ENCODE results near the gene CCNC. TPM values are rescaled to one million over a fixed set of nuclear protein-coding genes. Genes with fewer than 3 reads are reported as not detected.

The CCNC gene
- total and polyA plus RNA-seq, 8 donors, result 24.5 to 49.3 (median 34.1) TPM

DNA sequence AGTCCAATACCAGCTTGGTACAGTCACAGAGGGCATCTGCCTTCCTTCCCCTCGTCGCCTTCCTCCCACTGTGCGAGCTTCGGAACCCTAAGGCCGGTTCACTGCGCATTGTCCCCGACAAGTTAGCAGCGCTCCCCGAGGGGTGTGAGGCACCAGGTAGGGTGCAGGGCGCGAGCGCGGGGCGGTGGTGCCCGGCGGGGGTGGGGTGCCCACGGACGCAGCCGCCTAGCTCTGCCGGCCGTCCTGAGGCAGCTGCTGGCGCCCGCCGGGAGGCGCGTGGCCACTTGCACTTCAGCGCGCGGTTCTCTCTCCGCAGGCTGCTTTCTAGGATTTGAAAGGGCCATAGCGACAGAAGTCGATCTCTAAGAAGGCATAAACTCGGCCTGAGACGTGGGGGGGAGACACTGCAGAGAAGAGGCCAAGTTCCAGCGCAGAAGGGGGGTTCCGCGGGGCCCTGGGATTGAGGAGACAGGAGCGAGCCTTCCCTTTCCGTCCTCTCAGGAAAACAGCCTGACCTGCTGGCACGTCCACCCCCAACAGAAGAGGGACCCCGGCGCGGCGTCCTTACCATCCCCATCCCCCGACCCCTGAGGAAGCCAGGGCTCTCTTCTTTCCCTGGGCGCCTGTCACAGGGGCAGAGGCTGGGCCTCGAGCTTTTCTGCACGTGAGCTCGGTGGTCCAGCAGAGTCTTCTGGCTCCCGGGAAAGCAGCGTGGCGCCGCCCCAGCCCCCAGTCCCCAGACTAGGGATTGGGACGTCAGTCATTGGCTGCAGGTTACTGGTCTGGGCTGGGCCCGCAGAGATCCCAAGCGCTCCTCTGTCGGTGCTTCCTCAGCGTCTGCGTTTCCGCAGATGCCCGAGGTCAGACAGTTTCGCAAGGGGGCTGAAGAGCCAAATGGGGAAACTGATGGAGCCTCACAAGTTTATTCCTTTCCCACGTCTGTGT is 22.5 kb upstream of the CCNC start:
- WGBS, 2 donors, result 5 to 8% methylated on average over 63 of the region's 63 CpGs
- peak overlapping the region in 1 of 4 donors; percentile 22 for H3K4me3 ChIP-seq
- TF ChIP-seq, protein P1, sequence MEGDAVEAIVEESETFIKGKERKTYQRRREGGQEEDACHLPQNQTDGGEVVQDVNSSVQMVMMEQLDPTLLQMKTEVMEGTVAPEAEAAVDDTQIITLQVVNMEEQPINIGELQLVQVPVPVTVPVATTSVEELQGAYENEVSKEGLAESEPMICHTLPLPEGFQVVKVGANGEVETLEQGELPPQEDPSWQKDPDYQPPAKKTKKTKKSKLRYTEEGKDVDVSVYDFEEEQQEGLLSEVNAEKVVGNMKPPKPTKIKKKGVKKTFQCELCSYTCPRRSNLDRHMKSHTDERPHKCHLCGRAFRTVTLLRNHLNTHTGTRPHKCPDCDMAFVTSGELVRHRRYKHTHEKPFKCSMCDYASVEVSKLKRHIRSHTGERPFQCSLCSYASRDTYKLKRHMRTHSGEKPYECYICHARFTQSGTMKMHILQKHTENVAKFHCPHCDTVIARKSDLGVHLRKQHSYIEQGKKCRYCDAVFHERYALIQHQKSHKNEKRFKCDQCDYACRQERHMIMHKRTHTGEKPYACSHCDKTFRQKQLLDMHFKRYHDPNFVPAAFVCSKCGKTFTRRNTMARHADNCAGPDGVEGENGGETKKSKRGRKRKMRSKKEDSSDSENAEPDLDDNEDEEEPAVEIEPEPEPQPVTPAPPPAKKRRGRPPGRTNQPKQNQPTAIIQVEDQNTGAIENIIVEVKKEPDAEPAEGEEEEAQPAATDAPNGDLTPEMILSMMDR (IDR thresholded peaks at IDR 0.05), result no peak
- FAIRE-seq (no peak), DNase-seq (peak in 1 of 6 donors; percentile 64), ATAC-seq (peak in 1 of 4 donors; percentile 26)
- no peak overlapping the region for H3K27ac ChIP-seq
- H3K27me3 ChIP-seq, result peaks cover 4 to 54% (median 8%) of the 10 kb centered on the region in 4 donors
- no peaks in the 10 kb centered on the region for H3K36me3 ChIP-seq
- intact Hi-C loops (cut with DNase I), result no loop called here
- peaks cover 0 to 7% (median 7%) of the 10 kb centered on the region in 3 donors for H3K4me1 ChIP-seq
- H3K9me3 ChIP-seq, result no peaks in the 10 kb centered on the region

DNA sequence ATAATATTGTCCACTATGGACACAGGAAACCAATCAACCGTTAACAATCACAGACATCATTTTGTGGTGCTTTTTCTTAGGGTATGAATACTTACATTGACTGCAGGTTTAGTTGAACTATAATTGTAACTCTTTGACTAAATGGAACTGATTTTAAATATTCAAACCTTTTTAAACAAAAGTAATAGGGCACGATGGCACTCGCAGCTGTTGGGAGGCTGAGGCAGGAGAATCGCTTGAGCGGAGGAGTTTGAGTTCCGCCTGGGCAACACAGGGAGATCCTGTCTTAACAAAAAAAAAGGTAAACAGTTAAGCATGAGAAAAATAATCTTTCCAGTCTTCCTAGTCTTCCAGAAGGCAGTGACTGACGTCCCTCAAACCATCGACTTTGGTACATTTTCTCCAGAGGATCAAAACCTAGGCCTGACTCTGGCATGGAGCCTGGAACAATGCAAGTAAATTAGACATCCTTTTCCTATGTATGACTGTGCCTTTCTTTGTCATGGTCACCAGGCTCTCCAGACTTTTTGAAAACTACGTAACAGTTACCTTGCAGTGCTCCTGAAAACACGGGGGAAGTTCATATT is 21.5 kb upstream of the CCNC start:
- WGBS, 2 donors, result 50 to 54% methylated on average over 10 of the region's 10 CpGs
- H3K27me3 ChIP-seq, result peaks cover 4 to 50% (median 6%) of the 10 kb centered on the region in 4 donors
- TF ChIP-seq, protein P1 (IDR thresholded peaks at IDR 0.05), result no peak
- peaks cover 0 to 7% (median 7%) of the 10 kb centered on the region in 3 donors for H3K4me1 ChIP-seq
- no peaks in the 10 kb centered on the region for H3K9me3 ChIP-seq
- FAIRE-seq (no peak), DNase-seq (no peak), ATAC-seq (no peak)
- H3K4me3 ChIP-seq, result no peak overlapping the region
- intact Hi-C loops (cut with DNase I), result no loop called here
- H3K36me3 ChIP-seq, result no peaks in the 10 kb centered on the region
- no peak overlapping the region for H3K27ac ChIP-seq

DNA sequence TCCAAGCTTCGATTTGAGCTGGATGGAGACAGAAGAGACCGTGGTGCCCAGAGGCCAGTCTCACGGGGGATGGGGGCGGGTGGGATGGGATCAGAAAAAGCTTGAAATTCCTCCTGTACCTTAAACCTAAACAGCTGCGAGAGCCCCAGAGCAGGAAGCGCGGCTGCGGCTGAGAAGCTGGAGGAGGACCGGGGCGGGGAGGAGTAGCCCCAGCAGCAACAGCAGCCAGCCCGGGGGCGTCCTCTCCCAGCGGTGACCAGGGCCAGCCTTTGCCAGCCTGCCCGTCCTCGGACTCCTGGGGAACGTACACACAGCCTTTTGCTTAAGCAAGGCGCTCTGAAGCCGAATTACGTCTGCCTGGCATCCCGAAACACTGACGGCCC is 20.8 kb upstream of the CCNC start:
- Histone ChIP-seq H3K27me3 (peaks cover 4 to 45% (median 6%) of the 10 kb centered on the region in 4 donors), H3K27ac (no peak overlapping the region), H3K9me3 (no peaks in the 10 kb centered on the region), H3K4me3 (peak overlapping the region; percentile 36 to 52 (median 40)), H3K4me1 (peaks cover 0 to 7% (median 7%) of the 10 kb centered on the region in 3 donors), H3K36me3 (no peaks in the 10 kb centered on the region)
- DNase-seq (peak in 2 of 6 donors; percentile 66 to 79), FAIRE-seq (no peak), ATAC-seq (peak; percentile 39 to 58 (median 48))
- intact Hi-C loops (cut with DNase I), result no loop called here
- TF ChIP-seq, protein P1 (IDR thresholded peaks at IDR 0.05), result no peak
- WGBS, 2 donors, result 5 to 11% methylated on average over 21 of the region's 21 CpGs

DNA sequence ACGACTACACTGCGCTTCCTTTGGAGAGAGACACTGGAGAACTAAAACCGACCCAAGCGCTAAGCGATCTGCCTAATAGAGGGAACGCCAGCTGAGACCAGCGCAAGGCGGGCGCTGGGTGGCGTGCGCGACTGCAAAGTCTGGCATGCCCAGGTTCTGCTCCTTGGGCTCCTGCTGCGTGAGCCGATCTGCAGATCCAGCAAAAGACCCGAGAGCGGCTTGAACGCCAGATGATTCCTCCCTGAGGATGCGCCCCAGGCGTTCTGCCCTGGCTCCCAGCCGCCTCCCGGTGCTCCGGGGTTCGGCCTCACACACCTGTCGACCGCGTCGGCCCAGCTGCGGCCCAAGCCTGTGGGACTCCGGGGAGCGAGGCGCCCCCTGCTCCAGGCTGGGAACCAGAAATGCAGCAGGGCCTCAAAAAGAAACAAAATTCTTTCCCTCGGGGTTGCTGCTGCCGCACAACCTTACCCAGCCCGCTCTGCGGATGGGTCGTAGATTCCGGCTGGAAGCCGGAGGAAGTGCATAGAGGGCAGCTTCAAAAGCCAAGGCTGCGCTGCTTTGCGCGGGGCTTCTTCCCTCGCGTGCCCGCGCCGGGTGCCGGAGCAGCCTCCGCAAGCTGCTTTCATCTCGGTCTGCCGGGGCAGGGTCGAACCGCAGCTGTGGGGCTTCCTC is 20.3 kb upstream of the CCNC start:
- peak; percentile 63 to 92 (median 78) for DNase-seq
- Histone ChIP-seq H3K9me3 (no peaks in the 10 kb centered on the region), H3K27ac (no peak overlapping the region), H3K27me3 (peaks cover 4 to 39% (median 4%) of the 10 kb centered on the region in 4 donors), H3K36me3 (no peaks in the 10 kb centered on the region), H3K4me1 (peaks cover 0 to 7% (median 7%) of the 10 kb centered on the region in 3 donors), H3K4me3 (peak overlapping the region; percentile 36 to 52 (median 40))
- TF ChIP-seq, protein P1 (IDR thresholded peaks at IDR 0.05), result peak; percentile 18 to 41 (median 24)
- peak; percentile 98 to 99 (median 98) for ATAC-seq
- FAIRE-seq, result no peak
- 0 to 1% methylated on average over 52 of the region's 52 CpGs for WGBS, 2 donors
- intact Hi-C loops (cut with DNase I), result no loop called here
